DOHH2 (cell line): ENCODE results near the gene VSIG4.

Experiments
- H3F3A ChIP-seq: fragments of 200-600 bp; sonication (generic), shearing (Covaris generic); 2 replicates; pipeline ENCODE4 v1.6.0; 2016; ENCODE audit warnings: antibody characterized with exemption, mild to moderate bottlenecking; ENCODE audit not compliant: control insufficient read depth, insufficient read depth
- H3K27ac ChIP-seq: fragments of 200-600 bp; sonication (generic); 2 replicates; pipeline ENCODE4 v1.5.1; 2014; ENCODE audit warnings: low read depth, mild to moderate bottlenecking, low read length, moderate library complexity
- H3K27me3 ChIP-seq: fragments of 200-600 bp; sonication (generic); 2 replicates; pipeline ENCODE4 v1.6.1; 2014; ENCODE audit warnings: mild to moderate bottlenecking, low read length, mixed read lengths; ENCODE audit not compliant: control insufficient read depth
- H3K36me3 ChIP-seq: fragments of 200-600 bp; sonication (generic); 2 replicates; pipeline ENCODE4 v1.6.1; 2014; ENCODE audit warnings: mild to moderate bottlenecking, low read length, moderate library complexity, mixed read lengths; ENCODE audit not compliant: control insufficient read depth
- H3K4me1 ChIP-seq: fragments of 200-600 bp; sonication (generic); 2 replicates; pipeline ENCODE4 v1.6.1; 2014; ENCODE audit warnings: mild to moderate bottlenecking, low read length, mixed read lengths; ENCODE audit not compliant: control insufficient read depth
- H3K4me2 ChIP-seq: fragments of 200-600 bp; sonication (generic); 2 replicates; pipeline ENCODE4 v1.6.0; 2014; ENCODE audit warnings: mild to moderate bottlenecking, low read length, moderate library complexity
- H3K4me3 ChIP-seq: fragments of 200-600 bp; sonication (generic); 2 replicates; pipeline ENCODE4 v1.5.1; 2014; ENCODE audit warnings: mild to moderate bottlenecking, low read length, mixed read lengths
- H3K79me2 ChIP-seq: fragments of 200-600 bp; sonication (generic); 2 replicates; pipeline ENCODE4 v1.6.1; 2014; ENCODE audit warnings: mild to moderate bottlenecking, low read length, mixed read lengths; ENCODE audit not compliant: control insufficient read depth
- H3K9me2 ChIP-seq: fragments of 200-600 bp; sonication (generic); replicated peaks from 2 replicates; pipeline ENCODE4 v1.6.1; 2014; ENCODE audit warnings: mild to moderate bottlenecking, low read length, mixed read lengths; ENCODE audit not compliant: control insufficient read depth
- H3K9me3 ChIP-seq: fragments of 200-600 bp; sonication (generic); 2 replicates; pipeline ENCODE4 v1.6.1; 2014; ENCODE audit warnings: antibody characterized with exemption, low read length, mixed read lengths; ENCODE audit not compliant: control insufficient read depth, insufficient read depth
- H4K20me1 ChIP-seq: fragments of 200-600 bp; sonication (generic); 2 replicates; pipeline ENCODE4 v1.6.0; 2014; ENCODE audit warnings: low read depth, mild to moderate bottlenecking, antibody characterized with exemption, low read length, moderate library complexity; ENCODE audit not compliant: control insufficient read depth, insufficient read depth
- EZH2phosphoT487 ChIP-seq: fragments of 200-600 bp; sonication (generic); IDR thresholded peaks from 2 replicates; pipeline ENCODE4 v1.6.1; 2017; ENCODE audit warnings: borderline replicate concordance, mild to moderate bottlenecking, antibody characterized with exemption, low read length, moderate library complexity, mixed read lengths
- TF ChIP-seq, protein P1 (sequence below): fragments of 200-600 bp; sonication (generic); IDR thresholded peaks from one replicate; pipeline ENCODE4 v1.5.1; 2014; ENCODE audit warnings: antibody characterized with exemption, mild to moderate bottlenecking, low read depth, low read length; ENCODE audit not compliant: poor library complexity, severe bottlenecking

VSIG4 gene

GRCh38 chrX:66019974-66020373, 19.9 kb downstream of the VSIG4 start:
- Histone ChIP-seq H3K4me3 (no peak overlapping the region), H3K9me3 (no peaks in the 10 kb centered on the region), H3K27me3 (no peaks in the 10 kb centered on the region), H3K36me3 (no peaks in the 10 kb centered on the region), H4K20me1 (no peaks in the 10 kb centered on the region), H3F3A (peaks cover 1% of the 10 kb centered on the region; the same call in 1 of the 2 replicates), H3K27ac (no peak overlapping the region), H3K9me2 (no peaks in the 10 kb centered on the region), H3K4me2 (no peak overlapping the region), H3K4me1 (peaks cover 52% of the 10 kb centered on the region), H3K79me2 (no peaks in the 10 kb centered on the region)
- no peak for TF ChIP-seq EZH2phosphoT487
- TF ChIP-seq, protein P1, sequence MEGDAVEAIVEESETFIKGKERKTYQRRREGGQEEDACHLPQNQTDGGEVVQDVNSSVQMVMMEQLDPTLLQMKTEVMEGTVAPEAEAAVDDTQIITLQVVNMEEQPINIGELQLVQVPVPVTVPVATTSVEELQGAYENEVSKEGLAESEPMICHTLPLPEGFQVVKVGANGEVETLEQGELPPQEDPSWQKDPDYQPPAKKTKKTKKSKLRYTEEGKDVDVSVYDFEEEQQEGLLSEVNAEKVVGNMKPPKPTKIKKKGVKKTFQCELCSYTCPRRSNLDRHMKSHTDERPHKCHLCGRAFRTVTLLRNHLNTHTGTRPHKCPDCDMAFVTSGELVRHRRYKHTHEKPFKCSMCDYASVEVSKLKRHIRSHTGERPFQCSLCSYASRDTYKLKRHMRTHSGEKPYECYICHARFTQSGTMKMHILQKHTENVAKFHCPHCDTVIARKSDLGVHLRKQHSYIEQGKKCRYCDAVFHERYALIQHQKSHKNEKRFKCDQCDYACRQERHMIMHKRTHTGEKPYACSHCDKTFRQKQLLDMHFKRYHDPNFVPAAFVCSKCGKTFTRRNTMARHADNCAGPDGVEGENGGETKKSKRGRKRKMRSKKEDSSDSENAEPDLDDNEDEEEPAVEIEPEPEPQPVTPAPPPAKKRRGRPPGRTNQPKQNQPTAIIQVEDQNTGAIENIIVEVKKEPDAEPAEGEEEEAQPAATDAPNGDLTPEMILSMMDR: no peak

- Histone ChIP-seq H3K4me3 (no peak overlapping the region), H3K27me3 (no peaks in the 10 kb centered on the region), H3K79me2 (no peaks in the 10 kb centered on the region), H4K20me1 (no peaks in the 10 kb centered on the region), H3K4me1 (peaks cover 59% of the 10 kb centered on the region), H3K9me2 (no peaks in the 10 kb centered on the region), H3K27ac (no peak overlapping the region), H3K9me3 (no peaks in the 10 kb centered on the region), H3F3A (peaks cover 8% of the 10 kb centered on the region), H3K36me3 (no peaks in the 10 kb centered on the region), H3K4me2 (no peak overlapping the region)
- TF ChIP-seq, protein P1: no peak
- no peak for TF ChIP-seq EZH2phosphoT487
Observed at GRCh38 chrX:66019310-66019652, 20.6 kb downstream of the VSIG4 start.

- Histone ChIP-seq H3K36me3 (no peaks in the 10 kb centered on the region; the same call in 1 of the 2 replicates), H3K27me3 (no peaks in the 10 kb centered on the region), H3K27ac (no peak overlapping the region), H3K4me2 (no peak overlapping the region), H3K4me3 (no peak overlapping the region), H3F3A (peaks cover 8% of the 10 kb centered on the region), H3K9me3 (no peaks in the 10 kb centered on the region), H4K20me1 (no peaks in the 10 kb centered on the region), H3K79me2 (no peaks in the 10 kb centered on the region), H3K4me1 (peaks cover 62% of the 10 kb centered on the region), H3K9me2 (no peaks in the 10 kb centered on the region)
- no peak for TF ChIP-seq EZH2phosphoT487
Observed at GRCh38 chrX:66018585-66019309, 21.1 kb downstream of the VSIG4 start.

DNA sequence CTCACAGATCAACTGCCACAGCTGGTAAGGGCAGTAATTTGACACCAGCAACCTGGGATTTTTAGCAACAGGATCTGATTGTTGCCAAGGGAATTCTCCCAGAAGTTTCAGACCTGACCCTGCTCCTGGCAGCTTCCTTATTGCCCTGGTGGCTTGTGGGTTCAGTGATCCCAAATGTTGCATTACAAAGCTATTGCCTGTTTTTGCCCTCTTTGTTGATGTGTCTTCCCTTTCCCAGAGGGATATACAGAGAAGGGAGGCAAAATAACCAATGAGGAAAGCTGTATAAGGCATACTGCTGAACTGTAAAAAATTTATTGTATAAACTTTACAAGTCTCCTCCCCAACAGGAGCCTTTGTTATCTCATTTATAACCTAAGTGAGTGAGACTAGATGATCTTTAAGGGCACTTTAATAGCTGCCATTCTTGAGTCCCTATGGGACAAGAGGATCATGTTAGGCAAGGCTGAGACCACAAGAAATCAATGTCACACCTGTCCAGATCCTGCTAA, 22.2 kb downstream of the VSIG4 start:
- Histone ChIP-seq H3K4me2 (no peak overlapping the region), H3K27me3 (no peaks in the 10 kb centered on the region), H3K79me2 (no peaks in the 10 kb centered on the region), H3K27ac (no peak overlapping the region), H3K4me3 (no peak overlapping the region), H4K20me1 (no peaks in the 10 kb centered on the region), H3F3A (peaks cover 9% of the 10 kb centered on the region), H3K4me1 (peaks cover 68% of the 10 kb centered on the region), H3K9me3 (no peaks in the 10 kb centered on the region), H3K36me3 (no peaks in the 10 kb centered on the region; the same call in 1 of the 2 replicates), H3K9me2 (no peaks in the 10 kb centered on the region)
- TF ChIP-seq, protein P1: no peak
- TF ChIP-seq EZH2phosphoT487: no peak
